ENCODE data around the gene CUX1. TPM values are rescaled to one million over a fixed set of nuclear protein-coding genes. Genes with fewer than 3 reads are reported as not detected.

CUX1 gene
- total RNA-seq, 1 donor, result 46.2 TPM

DNA sequence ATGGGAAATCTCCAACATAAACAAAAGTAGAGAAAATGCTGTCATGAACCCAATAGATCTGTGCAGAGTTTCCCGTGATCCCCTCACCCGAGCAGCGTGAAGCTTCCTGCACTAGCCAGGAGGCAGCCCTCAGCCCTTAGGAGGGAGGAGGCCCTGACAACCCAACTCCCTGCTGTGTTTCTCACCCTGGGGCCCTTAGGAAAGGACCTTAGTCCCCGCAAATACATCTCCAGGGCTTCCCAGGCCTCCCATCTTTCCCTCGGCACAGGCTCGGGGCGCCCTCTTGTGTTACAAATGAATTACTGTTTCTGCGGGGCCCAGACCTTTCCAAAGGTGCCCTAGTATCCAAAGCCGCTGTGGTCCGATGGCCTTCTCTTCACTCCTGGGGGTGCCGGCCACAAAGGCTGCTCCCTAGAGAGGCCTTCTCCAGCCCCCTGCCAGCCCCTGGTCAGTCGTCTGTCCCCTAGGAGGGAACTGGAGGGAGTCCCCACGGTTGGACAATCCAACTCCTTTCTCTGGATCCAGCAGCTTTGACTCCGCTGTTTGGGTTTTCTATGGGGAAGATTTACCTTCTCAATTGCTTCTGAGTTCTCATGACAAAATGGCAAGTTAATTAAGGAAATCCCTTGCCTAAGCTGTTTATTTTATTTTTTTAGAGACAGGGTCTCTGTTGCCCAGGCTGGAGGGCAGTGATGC is 419.3 kb downstream of the CUX1 start:
- DNase-seq (ENCODE audit: low read depth), result peak; percentile 78
- TF ChIP-seq, protein P1, sequence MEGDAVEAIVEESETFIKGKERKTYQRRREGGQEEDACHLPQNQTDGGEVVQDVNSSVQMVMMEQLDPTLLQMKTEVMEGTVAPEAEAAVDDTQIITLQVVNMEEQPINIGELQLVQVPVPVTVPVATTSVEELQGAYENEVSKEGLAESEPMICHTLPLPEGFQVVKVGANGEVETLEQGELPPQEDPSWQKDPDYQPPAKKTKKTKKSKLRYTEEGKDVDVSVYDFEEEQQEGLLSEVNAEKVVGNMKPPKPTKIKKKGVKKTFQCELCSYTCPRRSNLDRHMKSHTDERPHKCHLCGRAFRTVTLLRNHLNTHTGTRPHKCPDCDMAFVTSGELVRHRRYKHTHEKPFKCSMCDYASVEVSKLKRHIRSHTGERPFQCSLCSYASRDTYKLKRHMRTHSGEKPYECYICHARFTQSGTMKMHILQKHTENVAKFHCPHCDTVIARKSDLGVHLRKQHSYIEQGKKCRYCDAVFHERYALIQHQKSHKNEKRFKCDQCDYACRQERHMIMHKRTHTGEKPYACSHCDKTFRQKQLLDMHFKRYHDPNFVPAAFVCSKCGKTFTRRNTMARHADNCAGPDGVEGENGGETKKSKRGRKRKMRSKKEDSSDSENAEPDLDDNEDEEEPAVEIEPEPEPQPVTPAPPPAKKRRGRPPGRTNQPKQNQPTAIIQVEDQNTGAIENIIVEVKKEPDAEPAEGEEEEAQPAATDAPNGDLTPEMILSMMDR (IDR thresholded peaks at IDR 0.05; ENCODE audit: insufficient read depth, low read depth, low read length), result peak; percentile 84
- H3K4me3 ChIP-seq (ENCODE audit: low read depth, low read length), result no peak overlapping the region

DNA sequence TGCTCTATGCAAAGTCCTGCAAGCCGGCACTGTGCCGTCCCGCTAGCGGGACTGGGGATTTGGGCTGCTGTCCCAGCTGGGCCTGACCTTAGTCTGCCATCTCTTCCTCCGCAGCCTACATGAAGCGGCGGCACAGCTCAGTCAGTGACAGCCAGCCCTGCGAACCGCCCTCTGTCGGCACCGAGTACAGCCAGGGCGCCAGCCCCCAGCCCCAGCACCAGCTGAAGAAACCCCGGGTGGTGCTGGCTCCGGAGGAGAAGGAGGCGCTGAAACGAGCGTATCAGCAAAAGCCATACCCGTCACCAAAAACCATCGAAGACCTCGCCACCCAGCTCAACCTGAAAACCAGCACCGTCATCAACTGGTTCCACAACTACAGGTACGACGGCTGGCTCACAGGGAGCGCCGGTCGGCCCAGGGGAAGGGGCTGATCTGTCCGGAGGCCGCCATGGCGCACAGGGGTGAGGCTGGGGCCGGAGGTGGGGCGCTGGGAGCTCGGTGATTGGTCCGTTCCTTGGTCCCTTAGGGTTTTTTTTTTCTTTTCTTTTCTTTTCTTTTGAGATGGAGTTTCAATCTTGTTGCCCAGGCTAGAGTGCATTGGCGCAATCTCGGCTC is 421.9 kb downstream of the CUX1 start:
- no peak for DNase-seq (ENCODE audit: low read depth)
- TF ChIP-seq, protein P1 (IDR thresholded peaks at IDR 0.05; ENCODE audit: insufficient read depth, low read depth, low read length), result no peak
- no peak overlapping the region for H3K4me3 ChIP-seq (ENCODE audit: low read depth, low read length)

DNA sequence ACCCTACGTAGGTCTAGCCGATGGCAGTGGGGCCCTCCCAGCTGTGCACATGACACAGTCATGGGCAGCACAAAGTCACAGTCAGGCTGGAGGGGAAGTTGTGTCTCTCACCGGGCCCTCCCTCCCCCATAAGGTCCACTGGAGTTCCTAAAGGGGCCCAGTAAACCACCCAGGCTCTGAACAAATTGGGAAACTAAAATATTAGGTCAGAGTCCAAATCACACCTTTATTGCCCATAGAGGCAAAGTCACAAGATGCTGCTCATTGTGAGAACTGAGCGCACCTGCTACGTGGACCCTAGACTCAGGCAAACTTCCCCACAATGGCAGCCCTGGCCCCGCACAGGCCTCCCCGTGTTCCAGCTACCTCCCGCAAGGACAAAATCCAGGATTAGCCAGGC is 424.0 kb downstream of the CUX1 start:
- DNase-seq (ENCODE audit: low read depth), result no peak
- H3K4me3 ChIP-seq (ENCODE audit: low read depth, low read length), result no peak overlapping the region
- TF ChIP-seq, protein P1 (IDR thresholded peaks at IDR 0.05; ENCODE audit: insufficient read depth, low read depth, low read length), result no peak

DNA sequence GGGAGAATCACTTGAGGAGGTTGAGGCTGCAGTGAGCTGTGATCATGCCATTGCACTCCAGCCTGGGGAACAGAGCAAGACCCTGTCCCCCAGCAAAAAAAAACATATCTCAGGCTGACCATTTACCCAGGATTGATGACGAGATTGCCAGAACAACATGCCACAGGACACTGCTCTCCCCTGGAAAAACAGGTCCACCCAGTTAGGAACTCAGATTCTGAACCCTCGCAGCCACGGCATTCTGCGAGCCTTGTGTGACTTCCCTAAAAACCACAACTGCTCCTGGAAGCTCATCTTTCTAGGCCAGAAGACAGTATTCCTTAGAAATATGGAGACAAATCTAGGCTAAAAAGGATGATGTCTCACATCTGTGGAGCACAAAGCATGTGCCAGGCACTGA is 427.2 kb downstream of the CUX1 start:
- DNase-seq (ENCODE audit: low read depth), result no peak
- H3K4me3 ChIP-seq (ENCODE audit: low read depth, low read length), result no peak overlapping the region
- TF ChIP-seq, protein P1 (IDR thresholded peaks at IDR 0.05; ENCODE audit: insufficient read depth, low read depth, low read length), result no peak

DNA sequence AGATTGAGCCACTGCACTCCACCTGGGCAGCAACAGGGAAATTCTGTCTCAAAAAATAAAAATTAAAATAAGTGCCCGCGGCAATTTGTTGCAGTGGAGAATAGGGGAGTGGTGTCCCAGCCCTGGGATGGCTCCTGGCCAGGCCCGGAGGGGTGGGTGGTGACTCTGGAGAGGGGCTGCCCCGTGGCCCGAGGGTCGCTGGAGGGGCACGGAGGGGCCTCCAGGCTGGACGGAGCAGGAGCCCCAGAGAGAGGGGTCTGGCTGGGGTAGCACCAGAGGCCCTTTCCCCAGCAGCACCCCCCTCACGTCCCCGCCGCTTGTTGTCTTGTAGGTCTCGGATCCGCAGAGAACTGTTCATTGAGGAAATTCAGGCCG is 430.6 kb downstream of the CUX1 start:
- TF ChIP-seq, protein P1 (IDR thresholded peaks at IDR 0.05; ENCODE audit: insufficient read depth, low read depth, low read length), result no peak
- no peak overlapping the region for H3K4me3 ChIP-seq (ENCODE audit: low read depth, low read length)
- DNase-seq (ENCODE audit: low read depth), result no peak

DNA sequence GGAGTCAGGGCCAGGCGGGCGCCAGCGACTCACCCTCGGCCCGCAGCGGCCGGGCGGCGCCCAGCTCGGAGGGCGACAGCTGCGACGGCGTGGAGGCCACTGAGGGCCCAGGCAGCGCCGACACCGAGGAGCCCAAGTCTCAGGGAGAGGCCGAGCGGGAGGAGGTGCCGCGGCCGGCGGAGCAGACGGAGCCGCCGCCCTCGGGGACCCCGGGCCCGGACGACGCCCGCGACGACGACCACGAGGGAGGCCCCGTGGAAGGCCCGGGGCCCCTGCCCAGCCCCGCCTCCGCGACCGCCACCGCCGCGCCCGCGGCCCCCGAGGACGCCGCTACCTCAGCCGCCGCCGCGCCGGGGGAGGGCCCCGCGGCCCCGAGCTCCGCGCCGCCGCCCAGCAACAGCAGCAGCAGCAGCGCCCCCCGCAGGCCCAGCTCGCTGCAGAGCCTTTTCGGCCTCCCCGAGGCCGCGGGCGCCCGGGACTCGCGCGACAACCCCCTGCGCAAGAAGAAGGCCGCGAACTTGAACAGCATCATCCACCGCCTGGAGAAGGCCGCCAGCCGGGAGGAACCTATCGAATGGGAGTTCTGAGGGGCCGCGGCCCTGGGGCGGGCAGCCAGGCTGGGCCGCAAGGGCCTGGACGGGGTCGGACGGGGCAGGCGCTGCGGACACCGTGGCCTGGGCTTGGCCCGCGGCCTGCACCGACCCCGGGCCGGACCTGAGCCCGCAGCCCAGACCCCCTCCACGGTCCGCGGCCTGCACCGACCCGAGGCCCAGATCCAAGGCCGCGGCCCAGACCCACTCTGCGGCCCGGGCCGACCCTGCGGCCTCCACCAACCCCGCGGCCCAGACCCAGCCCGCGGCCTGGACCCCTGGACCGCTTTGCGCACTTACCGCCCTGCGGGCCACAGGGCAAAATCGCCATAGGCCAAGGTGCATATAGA is 431.3 kb downstream of the CUX1 start:
- TF ChIP-seq, protein P1 (IDR thresholded peaks at IDR 0.05; ENCODE audit: insufficient read depth, low read depth, low read length), result no peak
- no peak for DNase-seq (ENCODE audit: low read depth)

More for the DNA sequence above, 431.3 kb downstream of the CUX1 start:
- no peak overlapping the region for H3K4me3 ChIP-seq (ENCODE audit: low read depth, low read length)

Measured in fibroblast of villous mesenchyme (primary cell).